H1 (cell line): ENCODE measurements around the gene EPHA7. TPM values are rescaled to one million over a fixed set of nuclear protein-coding genes. Genes with fewer than 3 reads are reported as not detected.

Source experiments
- CHD7 ChIP-seq: fragments of 300-600 bp; sonication (generic); IDR thresholded peaks from 2 replicates; pipeline ENCODE4 v1.7.1; 2012; ENCODE audit warnings: low read length, moderate library complexity, mild to moderate bottlenecking, inconsistent platforms; ENCODE audit not compliant: insufficient replicate concordance
- GABPA ChIP-seq: IDR thresholded peaks from 2 replicates; pipeline ENCODE4 v1.6.1; 2011; ENCODE audit warnings: mild to moderate bottlenecking, low read length, moderate library complexity, borderline replicate concordance; ENCODE audit not compliant: insufficient read depth
- HDAC6 ChIP-seq: IDR thresholded peaks from one replicate; pipeline ENCODE4 v1.7.1; 2012; ENCODE audit warnings: low read depth, mild to moderate bottlenecking, inconsistent platforms, low read length, moderate library complexity
- KDM1A ChIP-seq: fragments of 200-600, 300-600 bp; sonication (generic); IDR thresholded peaks from 2 replicates; pipeline ENCODE4 v1.7.1; 2016; ENCODE audit warnings: mild to moderate bottlenecking, low read length, borderline replicate concordance
- SP2 ChIP-seq: IDR thresholded peaks from 2 replicates; pipeline ENCODE4 v1.6.1; 2012; ENCODE audit warnings: mild to moderate bottlenecking, low read length, inconsistent platforms
- TCF12 ChIP-seq: IDR thresholded peaks from 2 replicates; pipeline ENCODE4 v1.6.1; 2011; ENCODE audit warnings: low read depth, mild to moderate bottlenecking, low read length
- polyA plus RNA-seq, 7 experiments: library from polyadenylated mRNA; depleted of rRNA in 3 of 7; stranded (reverse) in 5 of 7; unstranded in 2 of 7; fragments of >200 nt in 5 of 7; fragments of 200-250 nt in 2 of 7; gene quantifications; 1 replicate in 5 of 7; 2 replicates in 1 of 7; 4 replicates in 1 of 7; pipeline versions ENCODE4 v1.2.1 to v1.2.3, GENCODE V29; 2011 to 2013; ENCODE audit warnings: missing spikeins in 2 of 7, mixed read lengths in 2 of 7
- total RNA-seq: library from RNA; stranded (reverse); fragmentation: NEBNext Ultra II Directional; extraction: Animal tissue kit (Norgen Biotek cat#: 25700); gene quantifications from 2 replicates; pipeline ENCODE4 v1.2.1, GENCODE V29; 2021
- TF ChIP-seq, protein P1 (sequence below): IDR thresholded peaks from 2 replicates; pipeline ENCODE4 v1.6.1; 2011; ENCODE audit warnings: low read depth, mild to moderate bottlenecking, low read length; ENCODE audit not compliant: insufficient read depth

Gene EPHA7
- total and polyA plus RNA-seq, 2 of the 8 experiments (the other 6 are each of a cell fraction or from before 2014, with no cell fraction given) = 1.3 to 6.8 TPM

- TF ChIP-seq CHD7 (no peak), GABPA (no peak), KDM1A (no peak), SP2 (no peak), TCF12 (no peak), HDAC6 (no peak)
- TF ChIP-seq, protein P1, sequence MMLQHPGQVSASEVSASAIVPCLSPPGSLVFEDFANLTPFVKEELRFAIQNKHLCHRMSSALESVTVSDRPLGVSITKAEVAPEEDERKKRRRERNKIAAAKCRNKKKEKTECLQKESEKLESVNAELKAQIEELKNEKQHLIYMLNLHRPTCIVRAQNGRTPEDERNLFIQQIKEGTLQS = no peak
These were observed 68.6 kb downstream of the EPHA7 start (continued) for GRCh38 chr6:93350774-93351173.
